IgD-negative memory B cell (primary cell): ENCODE measurements around the gene FOXO1. TPM values are rescaled to one million over a fixed set of nuclear protein-coding genes. Genes with fewer than 3 reads are reported as not detected.
A peak's percentile ranks its signal among the peaks of the same experiment; 100 is the strongest.

Experiments
- H3K27ac Mint-ChIP-seq, 3 donors: one replicate each; pipeline ENCODE4 v1.8.0; 2020 to 2022; ENCODE audit warnings: mild to moderate bottlenecking in 3 of 3, mixed read lengths in 3 of 3, moderate library complexity in 1 of 3
- H3K27me3 Mint-ChIP-seq: one replicate; pipeline ENCODE4 v1.8.0; 2021; ENCODE audit warnings: mixed read lengths
- H3K36me3 Mint-ChIP-seq: one replicate; pipeline ENCODE4 v1.8.0; 2020; ENCODE audit warnings: mild to moderate bottlenecking, mixed read lengths
- H3K4me1 Mint-ChIP-seq, 3 donors: one replicate each; pipeline ENCODE4 v1.8.0; 2020 to 2022; ENCODE audit warnings: mixed read lengths in 3 of 3, mild to moderate bottlenecking in 1 of 3
- H3K4me3 Mint-ChIP-seq, 4 donors: one replicate each; pipeline ENCODE4 v1.8.0; 2020 to 2022; ENCODE audit warnings: mild to moderate bottlenecking in 4 of 4, mixed read lengths in 4 of 4, moderate library complexity in 3 of 4
- H3K9me3 Mint-ChIP-seq, 3 donors: one replicate each; pipeline ENCODE4 v1.8.0; 2020 to 2021; ENCODE audit warnings: mixed read lengths in 3 of 3, mild to moderate bottlenecking in 1 of 3
- polyA plus RNA-seq: library from polyadenylated mRNA; unstranded; fragments of 300-500 nt; fragmentation: Illumina TruSeq; gene quantifications from one replicate; pipeline ENCODE4 v1.2.3, GENCODE V29; 2021

The FOXO1 gene
- polyA plus RNA-seq, 1 donor from 2014 or later: 16.5 TPM

DNA sequence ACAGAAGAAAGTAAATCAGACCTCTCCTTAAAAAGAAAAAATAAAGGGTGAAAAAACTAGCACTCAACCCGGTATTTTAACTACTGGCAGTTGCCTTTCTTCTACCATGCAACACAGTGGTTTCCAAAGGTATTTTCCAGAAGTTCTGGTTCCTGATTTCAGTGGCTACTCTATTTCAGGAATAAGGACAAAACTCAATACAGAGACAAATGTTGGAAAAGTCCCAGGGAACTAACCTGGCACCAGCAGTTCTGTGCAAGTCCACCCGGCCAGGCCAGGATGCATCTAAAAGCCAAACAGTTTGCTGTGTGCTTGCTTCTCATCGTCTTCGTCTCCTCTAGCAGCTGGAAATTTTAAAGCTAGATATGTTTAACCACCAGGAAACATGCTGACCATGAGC is 52.5 kb downstream of the FOXO1 start:
- H3K27me3 Mint-ChIP-seq: no peaks in the 10 kb centered on the region
- H3K27ac Mint-ChIP-seq: peak overlapping the region; percentile 52 to 89 (median 72)
- no peaks in the 10 kb centered on the region for H3K36me3 Mint-ChIP-seq
- peaks cover 45 to 77% (median 49%) of the 10 kb centered on the region in 3 donors for H3K4me1 Mint-ChIP-seq
- peak overlapping the region; percentile 21 to 91 (median 80) for H3K4me3 Mint-ChIP-seq
- H3K9me3 Mint-ChIP-seq: no peaks in the 10 kb centered on the region

GRCh38 chr13:40613192-40613818 is 53.1 kb downstream of the FOXO1 start:
- H3K4me1 Mint-ChIP-seq: peaks cover 39 to 77% (median 48%) of the 10 kb centered on the region in 3 donors
- no peaks in the 10 kb centered on the region for H3K9me3 Mint-ChIP-seq
- peaks cover 2% of the 10 kb centered on the region for H3K36me3 Mint-ChIP-seq
- H3K27ac Mint-ChIP-seq: peak overlapping the region; percentile 52 to 91 (median 89)
- H3K27me3 Mint-ChIP-seq: no peaks in the 10 kb centered on the region
- peak overlapping the region; percentile 21 to 91 (median 80) for H3K4me3 Mint-ChIP-seq

DNA sequence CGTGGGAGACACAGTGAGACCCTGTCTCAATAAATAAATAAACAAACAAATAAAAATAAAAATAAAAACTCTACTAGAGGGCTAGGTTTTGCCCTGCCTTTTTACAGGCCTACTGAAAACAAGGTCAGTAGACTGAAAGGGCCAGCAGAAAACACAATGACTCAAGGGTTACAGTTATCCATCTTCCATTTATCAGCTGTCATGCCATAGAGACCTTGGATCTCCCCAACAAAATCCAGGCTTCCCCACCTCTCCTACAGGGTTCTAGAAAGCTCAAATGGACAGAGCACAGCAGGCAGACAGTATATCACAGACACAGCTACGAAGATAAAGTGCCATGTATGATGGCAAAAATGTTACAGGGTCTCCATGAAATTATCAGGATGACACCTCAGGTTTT is 54.4 kb downstream of the FOXO1 start:
- Mint-ChIP-seq H3K36me3 (peaks cover 4% of the 10 kb centered on the region), H3K4me1 (peaks cover 33 to 79% (median 56%) of the 10 kb centered on the region in 3 donors), H3K27ac (peak overlapping the region in 2 of 3 donors; percentile 52 to 89), H3K9me3 (no peaks in the 10 kb centered on the region), H3K4me3 (no peak overlapping the region), H3K27me3 (no peaks in the 10 kb centered on the region)

DNA sequence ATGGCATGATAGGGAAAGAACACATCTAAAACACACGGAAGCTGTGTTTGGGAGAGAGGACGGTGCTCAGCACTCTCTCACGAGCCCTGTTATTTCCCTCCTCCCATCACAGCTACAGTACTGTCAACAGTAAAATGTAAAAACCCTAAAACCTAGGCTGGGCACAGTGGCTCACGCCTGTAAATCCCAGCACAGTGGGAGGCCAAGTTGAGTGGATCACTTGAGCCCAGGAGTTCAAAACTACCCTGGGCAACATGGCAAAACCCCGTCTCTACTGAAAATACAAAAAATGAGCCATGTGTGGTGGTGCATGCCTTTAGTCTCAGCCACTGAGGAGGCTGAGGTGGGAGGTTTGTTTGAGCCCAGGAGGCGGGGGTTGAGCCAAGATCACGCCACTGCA is 54.8 kb downstream of the FOXO1 start:
- peaks cover 6% of the 10 kb centered on the region for H3K36me3 Mint-ChIP-seq
- no peaks in the 10 kb centered on the region for H3K27me3 Mint-ChIP-seq
- H3K27ac Mint-ChIP-seq: no peak overlapping the region
- H3K9me3 Mint-ChIP-seq: no peaks in the 10 kb centered on the region
- H3K4me3 Mint-ChIP-seq: no peak overlapping the region
- peaks cover 37 to 79% (median 58%) of the 10 kb centered on the region in 3 donors for H3K4me1 Mint-ChIP-seq

GRCh38 chr13:40611004-40611403 is 55.4 kb downstream of the FOXO1 start:
- Mint-ChIP-seq H3K9me3 (no peaks in the 10 kb centered on the region), H3K4me3 (no peak overlapping the region), H3K4me1 (peaks cover 34 to 77% (median 54%) of the 10 kb centered on the region in 3 donors), H3K27me3 (no peaks in the 10 kb centered on the region), H3K27ac (no peak overlapping the region), H3K36me3 (peaks cover 6% of the 10 kb centered on the region)

DNA sequence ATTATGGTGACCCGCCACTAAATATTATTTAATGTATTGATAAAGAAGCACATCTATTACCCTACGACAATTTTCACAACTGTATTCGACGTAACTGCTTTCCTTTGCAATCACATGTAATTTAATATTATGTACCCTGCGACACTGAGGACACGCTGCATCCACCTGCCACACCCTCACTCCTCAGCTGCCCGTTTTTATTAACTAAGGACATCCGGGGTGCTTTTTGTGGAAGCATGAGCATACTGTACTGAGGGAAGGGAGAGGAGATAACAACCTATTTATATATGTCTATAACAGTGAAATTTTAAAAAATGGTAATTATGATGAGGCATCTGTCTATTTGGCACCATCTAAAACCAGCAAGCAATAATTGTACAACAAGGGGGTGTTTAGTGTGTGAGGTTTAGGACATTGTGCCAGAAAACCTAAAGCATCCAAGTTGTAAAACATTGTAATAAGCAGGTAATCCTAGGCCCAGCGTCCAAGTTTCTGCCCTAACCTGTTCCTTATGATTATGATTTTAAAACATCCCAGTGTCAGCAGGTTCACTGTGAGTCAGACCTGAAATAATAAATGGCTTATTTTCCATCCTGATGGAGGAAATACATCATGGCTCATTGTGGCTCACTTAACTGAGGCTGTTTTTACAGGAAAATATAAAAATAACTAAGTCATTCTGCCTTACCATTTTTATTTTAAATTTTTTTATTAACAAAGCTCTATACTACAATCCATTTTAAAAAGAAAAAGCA is 56.3 kb downstream of the FOXO1 start:
- Mint-ChIP-seq H3K27ac (no peak overlapping the region), H3K9me3 (no peaks in the 10 kb centered on the region), H3K4me1 (peaks cover 28 to 74% (median 55%) of the 10 kb centered on the region in 3 donors), H3K27me3 (no peaks in the 10 kb centered on the region), H3K4me3 (no peak overlapping the region), H3K36me3 (peaks cover 6% of the 10 kb centered on the region)

GRCh38 chr13:40608308-40608707 is 58.1 kb downstream of the FOXO1 start:
- H3K4me1 Mint-ChIP-seq: peaks cover 22 to 66% (median 48%) of the 10 kb centered on the region in 3 donors
- H3K27ac Mint-ChIP-seq: peak overlapping the region in 1 of 3 donors; percentile 71
- H3K36me3 Mint-ChIP-seq: peaks cover 6% of the 10 kb centered on the region
- H3K9me3 Mint-ChIP-seq: no peaks in the 10 kb centered on the region
- no peaks in the 10 kb centered on the region for H3K27me3 Mint-ChIP-seq
- H3K4me3 Mint-ChIP-seq: no peak overlapping the region

GRCh38 chr13:40605573-40605972 is 60.9 kb downstream of the FOXO1 start:
- Mint-ChIP-seq H3K9me3 (no peaks in the 10 kb centered on the region), H3K36me3 (peaks cover 6% of the 10 kb centered on the region), H3K4me1 (peaks cover 18 to 58% (median 48%) of the 10 kb centered on the region in 3 donors), H3K27ac (peak overlapping the region in 1 of 3 donors; percentile 47), H3K27me3 (no peaks in the 10 kb centered on the region), H3K4me3 (peak overlapping the region in 1 of 4 donors; percentile 65)

- Mint-ChIP-seq H3K4me3 (no peak overlapping the region), H3K27ac (no peak overlapping the region), H3K36me3 (peaks cover 6% of the 10 kb centered on the region)
Measured at GRCh38 chr13:40604135-40604534, 62.3 kb downstream of the FOXO1 start.

DNA sequence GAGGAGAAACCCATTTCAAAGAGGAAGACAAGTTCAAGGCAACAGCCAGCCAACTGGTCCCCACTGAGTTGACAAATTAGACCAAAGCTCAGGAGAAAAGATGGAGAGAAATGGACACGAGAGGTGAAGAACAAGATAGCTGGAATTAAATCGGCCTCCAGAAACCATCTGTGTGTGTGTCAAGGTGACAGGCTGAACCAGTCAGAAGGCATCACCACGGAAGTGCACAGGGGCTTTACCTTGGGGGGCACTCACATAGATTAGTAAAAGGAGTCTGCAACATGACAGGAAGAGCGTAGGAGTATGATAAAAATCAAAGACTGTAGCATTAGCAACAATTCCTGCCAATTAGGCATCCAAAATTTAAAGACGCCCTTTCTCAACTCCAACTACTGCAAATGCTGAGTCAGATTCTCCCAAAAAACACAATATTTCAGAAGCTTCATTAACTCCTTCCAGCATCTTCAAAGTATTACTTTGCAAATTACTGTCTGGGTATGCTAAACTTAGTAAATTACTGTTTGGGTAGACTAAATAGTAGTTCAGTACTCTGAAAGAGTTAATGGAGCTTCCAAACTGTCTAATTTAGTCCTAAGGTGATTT is 66.2 kb downstream of the FOXO1 start:
- peak overlapping the region in 1 of 4 donors; percentile 86 for H3K4me3 Mint-ChIP-seq
- H3K4me1 Mint-ChIP-seq: peaks cover 56 to 76% (median 58%) of the 10 kb centered on the region in 3 donors
- no peaks in the 10 kb centered on the region for H3K36me3 Mint-ChIP-seq
- H3K9me3 Mint-ChIP-seq: no peaks in the 10 kb centered on the region
- no peaks in the 10 kb centered on the region for H3K27me3 Mint-ChIP-seq
- peak overlapping the region in 1 of 3 donors; percentile 4 for H3K27ac Mint-ChIP-seq

More at GRCh38 chr13:40604135-40604534, 62.3 kb downstream of the FOXO1 start:
- no peaks in the 10 kb centered on the region for H3K27me3 Mint-ChIP-seq
- no peaks in the 10 kb centered on the region for H3K9me3 Mint-ChIP-seq
- peaks cover 30 to 64% (median 61%) of the 10 kb centered on the region in 3 donors for H3K4me1 Mint-ChIP-seq

DNA sequence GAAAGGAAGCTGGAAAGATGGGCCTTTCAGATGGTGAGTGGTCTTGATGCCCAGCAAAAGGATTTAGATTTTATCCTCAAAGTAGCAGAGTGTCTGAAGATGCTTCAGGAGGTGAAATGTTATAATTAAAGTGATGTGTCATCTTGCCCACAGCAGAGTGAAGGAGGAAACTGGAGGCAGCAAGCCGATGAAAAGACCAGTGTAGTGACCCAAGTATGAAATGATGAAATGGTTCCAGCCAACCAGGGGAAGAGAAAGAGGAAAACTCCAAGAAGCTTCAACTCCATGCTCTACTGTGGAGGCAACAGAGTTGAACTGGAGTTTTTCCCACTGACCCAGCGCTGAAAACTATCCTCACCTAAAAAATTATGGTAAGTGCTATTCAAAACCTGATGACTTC is 66.7 kb downstream of the FOXO1 start:
- H3K27me3 Mint-ChIP-seq: no peaks in the 10 kb centered on the region
- no peaks in the 10 kb centered on the region for H3K36me3 Mint-ChIP-seq
- peaks cover 57 to 79% (median 58%) of the 10 kb centered on the region in 3 donors for H3K4me1 Mint-ChIP-seq
- H3K9me3 Mint-ChIP-seq: no peaks in the 10 kb centered on the region
- H3K27ac Mint-ChIP-seq: peak overlapping the region in 1 of 3 donors; percentile 4
- peak overlapping the region in 2 of 4 donors; percentile 18 to 86 for H3K4me3 Mint-ChIP-seq

DNA sequence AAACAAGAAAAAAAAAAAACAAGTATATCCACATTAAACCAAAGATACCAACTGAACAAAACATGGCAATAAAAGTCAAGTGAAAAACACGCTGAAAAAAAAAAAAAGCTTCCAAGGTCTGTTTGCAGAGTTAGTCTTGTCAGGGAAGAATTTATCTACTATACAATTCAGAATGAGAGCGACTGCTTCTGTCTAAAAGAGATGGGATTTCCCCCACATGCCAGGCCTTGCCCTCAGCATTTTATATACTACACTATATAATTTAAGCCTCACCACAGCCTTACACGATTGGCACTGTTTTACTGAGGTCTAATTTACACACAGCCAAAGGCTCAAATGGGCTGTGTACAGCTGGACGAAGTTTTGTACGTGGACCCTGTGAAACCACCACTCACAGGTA is 67.3 kb downstream of the FOXO1 start:
- Mint-ChIP-seq H3K9me3 (no peaks in the 10 kb centered on the region), H3K36me3 (no peaks in the 10 kb centered on the region), H3K4me1 (peaks cover 55 to 80% (median 60%) of the 10 kb centered on the region in 3 donors), H3K4me3 (peak overlapping the region in 2 of 4 donors; percentile 18 to 59), H3K27me3 (no peaks in the 10 kb centered on the region), H3K27ac (peak overlapping the region in 1 of 3 donors; percentile 47)

- H3K27me3 Mint-ChIP-seq: no peaks in the 10 kb centered on the region
Measured at GRCh38 chr13:40598569-40598968, 67.9 kb downstream of the FOXO1 start.

GRCh38 chr13:40597735-40598365 is 68.6 kb downstream of the FOXO1 start:
- H3K27ac Mint-ChIP-seq: peak overlapping the region; percentile 6 to 46 (median 32)
- peaks cover 59 to 84% (median 63%) of the 10 kb centered on the region in 3 donors for H3K4me1 Mint-ChIP-seq
- H3K4me3 Mint-ChIP-seq: peak overlapping the region in 2 of 4 donors; percentile 35 to 59
- no peaks in the 10 kb centered on the region for H3K36me3 Mint-ChIP-seq
- no peaks in the 10 kb centered on the region for H3K27me3 Mint-ChIP-seq
- no peaks in the 10 kb centered on the region for H3K9me3 Mint-ChIP-seq

More at GRCh38 chr13:40598569-40598968, 67.9 kb downstream of the FOXO1 start:
- Mint-ChIP-seq H3K4me1 (peaks cover 58 to 83% (median 63%) of the 10 kb centered on the region in 3 donors), H3K4me3 (peak overlapping the region in 2 of 4 donors; percentile 59 to 80), H3K27ac (peak overlapping the region in 1 of 3 donors; percentile 6), H3K36me3 (no peaks in the 10 kb centered on the region), H3K9me3 (no peaks in the 10 kb centered on the region)
